Loucy (cell line): ENCODE results near the gene FMNL2.
A peak's percentile ranks its signal among the peaks of the same experiment; 100 is the strongest.

Experiments
- H2AFZ ChIP-seq: fragments of 200-600 bp; sonication (generic); 2 replicates; pipeline ENCODE4 v1.6.0; 2016; ENCODE audit warnings: antibody characterized with exemption, mild to moderate bottlenecking, low read length, moderate library complexity
- H3F3A ChIP-seq: fragments of 200-600 bp; 2 replicates; pipeline ENCODE4 v1.6.0; 2016; ENCODE audit warnings: antibody characterized with exemption, low read depth, mild to moderate bottlenecking
- H3K27me3 ChIP-seq: fragments of 200-600 bp; sonication (generic); 2 replicates; pipeline ENCODE4 v1.6.1; 2014; ENCODE audit warnings: low read length, mild to moderate bottlenecking; ENCODE audit not compliant: insufficient read depth, poor library complexity, severe bottlenecking
- H3K36me3 ChIP-seq: fragments of 200-600 bp; sonication (generic); 2 replicates; pipeline ENCODE4 v1.6.1; 2016; ENCODE audit warnings: low read length; ENCODE audit not compliant: insufficient read depth
- H3K4me1 ChIP-seq: fragments of 200-600 bp; sonication (generic); 2 replicates; pipeline ENCODE4 v1.5.1; 2014; ENCODE audit warnings: low read length, mild to moderate bottlenecking; ENCODE audit not compliant: insufficient read depth, poor library complexity, severe bottlenecking
- H3K4me2 ChIP-seq: fragments of 200-600 bp; sonication (generic); 2 replicates; pipeline ENCODE4 v1.6.0; 2014; ENCODE audit warnings: antibody characterized with exemption, low read length, low read depth, mild to moderate bottlenecking; ENCODE audit not compliant: poor library complexity, severe bottlenecking
- H3K4me3 ChIP-seq: fragments of 200-600 bp; sonication (generic); 2 replicates; pipeline ENCODE4 v1.5.1; 2014; ENCODE audit warnings: low read length, mild to moderate bottlenecking, mixed read lengths; ENCODE audit not compliant: poor library complexity, severe bottlenecking
- H3K79me2 ChIP-seq: fragments of 200-600 bp; sonication (generic); 2 replicates; pipeline ENCODE4 v1.6.1; 2014; ENCODE audit warnings: low read length; ENCODE audit not compliant: insufficient read depth
- H3K9ac ChIP-seq: fragments of 200-600 bp; sonication (generic); 2 replicates; pipeline ENCODE4 v1.6.0; 2014; ENCODE audit warnings: mild to moderate bottlenecking, low read depth, low read length, moderate library complexity; ENCODE audit not compliant: poor library complexity, severe bottlenecking
- H3K9me2 ChIP-seq: fragments of 200-600 bp; sonication (generic); replicated peaks from 2 replicates; pipeline ENCODE4 v1.6.1; 2016; ENCODE audit warnings: low read depth, low read length, mixed read lengths
- H3K9me3 ChIP-seq: fragments of 200-600 bp; sonication (generic); 2 replicates; pipeline ENCODE4 v1.6.1; 2014; ENCODE audit warnings: mild to moderate bottlenecking, antibody characterized with exemption, low read length, low read depth; ENCODE audit not compliant: insufficient read depth
- H4K20me1 ChIP-seq: fragments of 200-600 bp; sonication (generic); 2 replicates; pipeline ENCODE4 v1.6.0; 2014; ENCODE audit warnings: antibody characterized with exemption, low read length, mild to moderate bottlenecking; ENCODE audit not compliant: insufficient read depth, poor library complexity, severe bottlenecking
- EZH2phosphoT487 ChIP-seq: fragments of 200-600 bp; IDR thresholded peaks from 2 replicates; pipeline ENCODE4 v1.6.1; 2018; ENCODE audit warnings: antibody characterized with exemption, mild to moderate bottlenecking, moderate library complexity, borderline replicate concordance
- TF ChIP-seq, protein P1 (sequence below): fragments of 200-600 bp; sonication (generic); conservative IDR thresholded peaks from 2 replicates; pipeline ENCODE4 v1.5.1; 2014; ENCODE audit warnings: mild to moderate bottlenecking, antibody characterized with exemption, low read length

Gene FMNL2

DNA sequence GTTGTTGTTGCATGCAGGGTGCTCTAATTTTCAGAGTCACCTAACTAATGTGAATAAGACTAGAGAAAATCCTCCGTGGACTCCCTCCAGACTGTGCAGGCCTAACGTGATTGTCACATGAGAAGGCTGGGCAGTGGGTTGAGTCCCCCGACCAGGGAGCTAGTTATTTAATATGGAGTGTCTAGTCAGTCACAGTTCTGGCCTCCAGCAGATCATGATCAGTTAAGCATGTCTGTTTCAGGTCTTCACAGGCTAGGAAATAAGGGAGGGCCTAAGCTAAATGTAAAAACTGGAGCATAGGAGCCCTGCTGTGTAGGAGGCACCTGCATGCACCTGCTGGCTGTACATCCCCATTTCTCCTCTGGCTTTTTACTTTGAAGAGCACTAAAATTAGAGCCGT lies 295.5 kb downstream of the FMNL2 start:
- H3K79me2 ChIP-seq = no peaks in the 10 kb centered on the region
- H3K4me2 ChIP-seq = no peak overlapping the region
- no peak overlapping the region for H3K9ac ChIP-seq
- TF ChIP-seq, protein P1, sequence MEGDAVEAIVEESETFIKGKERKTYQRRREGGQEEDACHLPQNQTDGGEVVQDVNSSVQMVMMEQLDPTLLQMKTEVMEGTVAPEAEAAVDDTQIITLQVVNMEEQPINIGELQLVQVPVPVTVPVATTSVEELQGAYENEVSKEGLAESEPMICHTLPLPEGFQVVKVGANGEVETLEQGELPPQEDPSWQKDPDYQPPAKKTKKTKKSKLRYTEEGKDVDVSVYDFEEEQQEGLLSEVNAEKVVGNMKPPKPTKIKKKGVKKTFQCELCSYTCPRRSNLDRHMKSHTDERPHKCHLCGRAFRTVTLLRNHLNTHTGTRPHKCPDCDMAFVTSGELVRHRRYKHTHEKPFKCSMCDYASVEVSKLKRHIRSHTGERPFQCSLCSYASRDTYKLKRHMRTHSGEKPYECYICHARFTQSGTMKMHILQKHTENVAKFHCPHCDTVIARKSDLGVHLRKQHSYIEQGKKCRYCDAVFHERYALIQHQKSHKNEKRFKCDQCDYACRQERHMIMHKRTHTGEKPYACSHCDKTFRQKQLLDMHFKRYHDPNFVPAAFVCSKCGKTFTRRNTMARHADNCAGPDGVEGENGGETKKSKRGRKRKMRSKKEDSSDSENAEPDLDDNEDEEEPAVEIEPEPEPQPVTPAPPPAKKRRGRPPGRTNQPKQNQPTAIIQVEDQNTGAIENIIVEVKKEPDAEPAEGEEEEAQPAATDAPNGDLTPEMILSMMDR = no peak
- no peak for TF ChIP-seq EZH2phosphoT487
- no peaks in the 10 kb centered on the region for H3K27me3 ChIP-seq
- H3K9me2 ChIP-seq = no peaks in the 10 kb centered on the region
- no peaks in the 10 kb centered on the region for H3F3A ChIP-seq
- no peaks in the 10 kb centered on the region for H3K4me1 ChIP-seq
- H3K4me3 ChIP-seq = no peak overlapping the region
- no peaks in the 10 kb centered on the region for H3K9me3 ChIP-seq
- no peaks in the 10 kb centered on the region for H4K20me1 ChIP-seq
- H3K36me3 ChIP-seq = no peaks in the 10 kb centered on the region
- H2AFZ ChIP-seq = no peak overlapping the region

DNA sequence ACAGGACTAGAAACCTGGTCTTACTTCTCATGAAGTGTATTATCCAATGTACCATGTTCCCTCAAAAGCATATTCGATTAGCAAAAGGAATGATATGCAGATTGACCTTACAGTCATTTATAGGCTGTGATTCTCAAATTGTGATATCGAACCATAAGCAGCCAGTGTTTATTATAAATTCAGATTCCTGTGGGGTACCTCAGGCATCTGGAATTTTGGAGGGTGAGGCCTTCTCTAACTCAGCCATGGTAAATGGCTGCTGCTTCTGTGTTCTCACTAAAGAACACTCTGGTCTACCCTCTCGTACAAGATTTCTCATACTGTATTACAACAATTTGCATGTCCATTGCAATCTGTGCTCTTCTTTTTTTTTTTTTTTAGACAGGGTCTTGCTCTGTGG lies 297.8 kb downstream of the FMNL2 start:
- Histone ChIP-seq H3K4me3 (no peak overlapping the region), H3K9ac (no peak overlapping the region), H3K4me1 (no peaks in the 10 kb centered on the region), H3K27me3 (no peaks in the 10 kb centered on the region), H3K79me2 (no peaks in the 10 kb centered on the region), H3F3A (no peaks in the 10 kb centered on the region), H3K9me2 (no peaks in the 10 kb centered on the region), H3K36me3 (no peaks in the 10 kb centered on the region), H2AFZ (no peak overlapping the region), H3K9me3 (no peaks in the 10 kb centered on the region), H3K4me2 (no peak overlapping the region), H4K20me1 (no peaks in the 10 kb centered on the region)
- TF ChIP-seq EZH2phosphoT487 = no peak
- TF ChIP-seq, protein P1 = no peak

GRCh38 chr2:152635635-152636298 lies 300.8 kb downstream of the FMNL2 start:
- Histone ChIP-seq H3K79me2 (no peaks in the 10 kb centered on the region), H4K20me1 (no peaks in the 10 kb centered on the region), H2AFZ (0 out of 2 replicates have a peak overlapping the region, but pooled peaks have one; percentile 17), H3K9me2 (no peaks in the 10 kb centered on the region), H3K9ac (no peak overlapping the region), H3K4me1 (no peaks in the 10 kb centered on the region), H3F3A (no peaks in the 10 kb centered on the region), H3K36me3 (no peaks in the 10 kb centered on the region), H3K4me2 (no peak overlapping the region), H3K4me3 (no peak overlapping the region), H3K27me3 (no peaks in the 10 kb centered on the region), H3K9me3 (no peaks in the 10 kb centered on the region)
- TF ChIP-seq EZH2phosphoT487 = no peak
- TF ChIP-seq, protein P1 = peak; percentile 96
